Body of pancreas (tissue), 4 donors: ENCODE results near the gene PDCD2L. TPM values are rescaled to one million over a fixed set of nuclear protein-coding genes. Genes with fewer than 3 reads are reported as not detected.

Experiments used
- ATAC-seq: fragments of 150-250 bp; one replicate; pipeline ENCODE4 v1.9.1; 2016
- DNase-seq, 4 donors: peaks; one replicate each; pipeline ENCODE4 v3.0.0-alpha.2; 2019
- H3K27ac ChIP-seq, 4 donors: fragments of 200-600 bp; sonication (generic); 1 replicate in 3 of 4; 2 replicates in 1 of 4; pipeline versions ENCODE4 v1.5.1 to v1.6.1; 2016 to 2019; ENCODE audit warnings: mild to moderate bottlenecking in 1 of 4, mixed read lengths in 1 of 4, moderate library complexity in 1 of 4
- H3K27me3 ChIP-seq, 2 donors: fragments of 200-600 bp; sonication (generic); one replicate each; pipeline ENCODE4 v1.6.0; 2016; ENCODE audit warnings: mild to moderate bottlenecking in 1 of 2
- H3K36me3 ChIP-seq, 2 donors: fragments of 200-600 bp; sonication (generic); replicated peaks in 1 of 2; 2 replicates each; pipeline ENCODE4 v1.5.1; 2016; ENCODE audit warnings: low read depth in 2 of 2; ENCODE audit not compliant: insufficient read depth in 1 of 2
- H3K4me1 ChIP-seq: fragments of 200-600 bp; sonication (generic); one replicate; pipeline ENCODE4 v1.6.0; 2016
- H3K4me3 ChIP-seq, 2 donors: fragments of 200-600 bp; sonication (generic); 1 replicate in 1 of 2; 2 replicates in 1 of 2; pipeline ENCODE4 v1.5.1; 2016 to 2019
- H3K9me3 ChIP-seq, 3 donors: fragments of 200-600 bp; sonication (generic); 1 replicate in 2 of 3; 2 replicates in 1 of 3; pipeline ENCODE4 v1.5.1; 2016
- CTCF ChIP-seq, 7 experiments: fragments of 450-650 bp in 4 of 7; fragments of 200-600 bp in 3 of 7; sonication (generic) in 3 of 7; IDR thresholded peaks; one replicate each; pipeline ENCODE4 v1.5.1; 2016 to 2019; ENCODE audit warnings: antibody characterized with exemption in 7 of 7
- POLR2A ChIP-seq, 3 donors: fragments of 450-650 bp; IDR thresholded peaks; one replicate each; pipeline ENCODE4 v1.6.1; 2016; ENCODE audit warnings: antibody characterized with exemption in 3 of 3, mild to moderate bottlenecking in 2 of 3
- WGBS, 2 donors: methylation state at CpG; one replicate each; pipeline ENCODE4 v1.1.5; 2017; 5-methylcytosine and 5-hydroxymethylcytosine counted together
- intact Hi-C: fragments of 100-400 bp; cut with DNase I; formaldehyde crosslinking; loops from one replicate; pipeline ENCODE4 v1.15.1; 2023
- total RNA-seq, 2 donors: library from RNA; depleted of rRNA; stranded (reverse); fragments of >200 nt; gene quantifications; one replicate each; pipeline ENCODE4 v1.1.0, GENCODE V29; 2016

Gene PDCD2L
- total RNA-seq, 2 donors from 2014 or later, result 13.2 to 45.5 TPM

- peaks cover 16 to 45% of the 10 kb centered on the region in 2 donors for H3K36me3 ChIP-seq
- ATAC-seq (no peak), DNase-seq (no peak)
- H3K4me1 ChIP-seq, result no peaks in the 10 kb centered on the region
- H3K4me3 ChIP-seq, result no peak overlapping the region
- TF ChIP-seq POLR2A (IDR thresholded peaks at IDR 0.05), result no peak
- no peak for TF ChIP-seq CTCF (IDR thresholded peaks at IDR 0.05)
- WGBS, 2 donors, result 92 to 100% methylated on average over 1 to 5 of the region's 5 CpGs
- no peaks in the 10 kb centered on the region for H3K27me3 ChIP-seq
- intact Hi-C loops, result no loop called here
- no peak overlapping the region for H3K27ac ChIP-seq
- H3K9me3 ChIP-seq, result no peaks in the 10 kb centered on the region
Observed at GRCh38 chr19:34380639-34381241, 23.5 kb upstream of the PDCD2L start.

GRCh38 chr19:34381399-34382251 is 22.6 kb upstream of the PDCD2L start:
- H3K9me3 ChIP-seq, result no peaks in the 10 kb centered on the region
- WGBS, 2 donors, result 90 to 94% methylated on average over 2 to 12 of the region's 14 CpGs
- no peak overlapping the region for H3K27ac ChIP-seq
- ATAC-seq (no peak), DNase-seq (no peak)
- H3K4me1 ChIP-seq, result no peaks in the 10 kb centered on the region
- intact Hi-C loops, result no loop called here
- no peak overlapping the region for H3K4me3 ChIP-seq
- no peak for TF ChIP-seq CTCF (IDR thresholded peaks at IDR 0.05)
- TF ChIP-seq POLR2A (IDR thresholded peaks at IDR 0.05), result no peak
- peaks cover 16 to 45% of the 10 kb centered on the region in 2 donors for H3K36me3 ChIP-seq
- H3K27me3 ChIP-seq, result no peaks in the 10 kb centered on the region

GRCh38 chr19:34382471-34382870 is 21.7 kb upstream of the PDCD2L start:
- no peak overlapping the region for H3K4me3 ChIP-seq
- TF ChIP-seq POLR2A (IDR thresholded peaks at IDR 0.05) (no peak), CTCF (IDR thresholded peaks at IDR 0.05) (no peak)
- intact Hi-C loops, result no loop called here
- H3K27ac ChIP-seq, result no peak overlapping the region
- DNase-seq (no peak), ATAC-seq (no peak)
- 88 to 96% methylated on average over 3 to 4 of the region's 4 CpGs for WGBS, 2 donors
- H3K27me3 ChIP-seq, result no peaks in the 10 kb centered on the region
- H3K4me1 ChIP-seq, result no peaks in the 10 kb centered on the region
- H3K36me3 ChIP-seq, result peaks cover 16 to 45% of the 10 kb centered on the region in 2 donors
- no peaks in the 10 kb centered on the region for H3K9me3 ChIP-seq

- TF ChIP-seq CTCF (IDR thresholded peaks at IDR 0.05) (no peak), POLR2A (IDR thresholded peaks at IDR 0.05) (no peak)
- intact Hi-C loops, result no loop called here
- Histone ChIP-seq H3K36me3 (peaks cover 16 to 42% of the 10 kb centered on the region in 2 donors), H3K27ac (no peak overlapping the region), H3K9me3 (no peaks in the 10 kb centered on the region), H3K27me3 (no peaks in the 10 kb centered on the region), H3K4me1 (no peaks in the 10 kb centered on the region), H3K4me3 (no peak overlapping the region)
- ATAC-seq (no peak), DNase-seq (no peak)
- 93 to 96% methylated on average over 5 of the region's 5 CpGs for WGBS, 2 donors
Observed at GRCh38 chr19:34383599-34383998, 20.6 kb upstream of the PDCD2L start.
